HuH-7 (cell line): ENCODE measurements around the gene VWA7.
"Not testable (repeated sequence)": the region's sequence is repeated elsewhere in the genome, so short reads cannot be mapped to it uniquely, and the experiment has no call there.

ENCODE experiments used
- DNase-seq: peaks from one replicate; pipeline ENCODE4 v3.0.0; 2011; ENCODE audit warnings: low spot score

VWA7 gene

GRCh38 chr6:31776989-31777666 is at the start of gene VWA7:
TSS of gene VWA7 (minus strand) at chr6:31777328. CDS start at chr6:31776779, 549 bp downstream.
- DNase-seq = peak; percentile 78

GRCh38 chr6:31826793-31827285 is 49.7 kb upstream of the VWA7 start:
- no peak for DNase-seq

- DNase-seq = no peak
These were observed 48.4 kb upstream of the VWA7 start for GRCh38 chr6:31825553-31825952.

- DNase-seq = not testable (repeated sequence)
These were observed 46.6 kb upstream of the VWA7 start for GRCh38 chr6:31823592-31824196.

- peak; percentile 56 for DNase-seq
These were observed 45.1 kb upstream of the VWA7 start for GRCh38 chr6:31822036-31822821.

- peak; percentile 54 for DNase-seq
These were observed 44.3 kb upstream of the VWA7 start for GRCh38 chr6:31821301-31822035.

GRCh38 chr6:31820399-31820798 is 43.3 kb upstream of the VWA7 start:
- not testable (repeated sequence) for DNase-seq

GRCh38 chr6:31819871-31820299 is 42.8 kb upstream of the VWA7 start:
- DNase-seq = no peak

- not testable (repeated sequence) for DNase-seq
These were observed 40.9 kb upstream of the VWA7 start for GRCh38 chr6:31817929-31818511.

GRCh38 chr6:31817133-31817928 is 40.2 kb upstream of the VWA7 start:
- DNase-seq = not testable (repeated sequence)

- DNase-seq = peak; percentile 93
These were observed 38.1 kb upstream of the VWA7 start, which contains the start of the genes HSPA1A and HSPA1L for GRCh38 chr6:31815025-31815838. TSS of gene HSPA1A (plus strand) at chr6:31815543. CDS start at chr6:31815757, 214 bp downstream. TSS of gene HSPA1L (minus strand) at chr6:31815283. CDS start at chr6:31811972, 3,311 bp downstream.

- DNase-seq = peak; percentile 79
These were observed 37.5 kb upstream of the VWA7 start for GRCh38 chr6:31814677-31815024.

- DNase-seq = no peak
These were observed 36.3 kb upstream of the VWA7 start for GRCh38 chr6:31813465-31813849.

- no peak for DNase-seq
These were observed 34.5 kb upstream of the VWA7 start for GRCh38 chr6:31811645-31812044.

- DNase-seq = not testable (repeated sequence)
These were observed 31.5 kb upstream of the VWA7 start for GRCh38 chr6:31808599-31808998.

GRCh38 chr6:31806470-31807272 is 29.5 kb upstream of the VWA7 start, which contains the start of gene LSM2:
TSS of gene LSM2 (minus strand) at chr6:31806966. CDS start at chr6:31806757, 209 bp downstream.
- peak; percentile 95 for DNase-seq

- DNase-seq = no peak
These were observed 28.9 kb upstream of the VWA7 start for GRCh38 chr6:31805939-31806469.
